ENCODE measurements around the gene HOXC9.

HOXC9 gene

GRCh38 chr12:53955036-53955775 is 44.8 kb upstream of the HOXC9 start:
- Histone ChIP-seq H3K27me3 (ENCODE audit: control insufficient read depth in 2 of 2, insufficient read depth in 2 of 2, low read length in 2 of 2) (peaks cover 86 to 91% of the 10 kb centered on the region in 2 donors), H3K4me1 (ENCODE audit: control insufficient read depth in 2 of 2, insufficient read depth in 2 of 2, low read length in 2 of 2) (no peaks in the 10 kb centered on the region), H3K27ac (ENCODE audit: low read depth in 2 of 2, low read length in 2 of 2) (no peak overlapping the region), H3K9ac (ENCODE audit: low read depth in 1 of 2, low read length in 2 of 2) (no peak overlapping the region), H3K36me3 (ENCODE audit: control insufficient read depth in 2 of 2, insufficient read depth in 2 of 2, low read length in 2 of 2) (no peaks in the 10 kb centered on the region), H3K9me3 (ENCODE audit: control insufficient read depth in 2 of 2, low read length in 2 of 2) (no peaks in the 10 kb centered on the region), H3K4me3 (ENCODE audit: low read length in 2 of 2) (no peak overlapping the region)

GRCh38 chr12:53955776-53956250 is 44.1 kb upstream of the HOXC9 start:
- H3K9ac ChIP-seq (ENCODE audit: low read depth in 1 of 2, low read length in 2 of 2) = no peak overlapping the region

GRCh38 chr12:53956251-53956887 is 43.6 kb upstream of the HOXC9 start:
- Histone ChIP-seq H3K27me3 (ENCODE audit: control insufficient read depth in 2 of 2, insufficient read depth in 2 of 2, low read length in 2 of 2) (peaks cover 81 to 89% of the 10 kb centered on the region in 2 donors), H3K9ac (ENCODE audit: low read depth in 1 of 2, low read length in 2 of 2) (no peak overlapping the region), H3K36me3 (ENCODE audit: control insufficient read depth in 2 of 2, insufficient read depth in 2 of 2, low read length in 2 of 2) (no peaks in the 10 kb centered on the region), H3K9me3 (ENCODE audit: control insufficient read depth in 2 of 2, low read length in 2 of 2) (no peaks in the 10 kb centered on the region), H3K27ac (ENCODE audit: low read depth in 2 of 2, low read length in 2 of 2) (no peak overlapping the region), H3K4me1 (ENCODE audit: control insufficient read depth in 2 of 2, insufficient read depth in 2 of 2, low read length in 2 of 2) (no peaks in the 10 kb centered on the region), H3K4me3 (ENCODE audit: low read length in 2 of 2) (no peak overlapping the region)

More at GRCh38 chr12:53955776-53956250, 44.1 kb upstream of the HOXC9 start:
- Histone ChIP-seq H3K27ac (ENCODE audit: low read depth in 2 of 2, low read length in 2 of 2) (no peak overlapping the region), H3K4me3 (ENCODE audit: low read length in 2 of 2) (no peak overlapping the region), H3K9me3 (ENCODE audit: control insufficient read depth in 2 of 2, low read length in 2 of 2) (no peaks in the 10 kb centered on the region), H3K4me1 (ENCODE audit: control insufficient read depth in 2 of 2, insufficient read depth in 2 of 2, low read length in 2 of 2) (no peaks in the 10 kb centered on the region), H3K27me3 (ENCODE audit: control insufficient read depth in 2 of 2, insufficient read depth in 2 of 2, low read length in 2 of 2) (peaks cover 85 to 89% of the 10 kb centered on the region in 2 donors), H3K36me3 (ENCODE audit: control insufficient read depth in 2 of 2, insufficient read depth in 2 of 2, low read length in 2 of 2) (no peaks in the 10 kb centered on the region)

GRCh38 chr12:53956914-53957536 is 42.9 kb upstream of the HOXC9 start:
- H3K4me3 ChIP-seq (ENCODE audit: low read length in 2 of 2) = no peak overlapping the region
- no peaks in the 10 kb centered on the region for H3K4me1 ChIP-seq (ENCODE audit: control insufficient read depth in 2 of 2, insufficient read depth in 2 of 2, low read length in 2 of 2)
- H3K36me3 ChIP-seq (ENCODE audit: control insufficient read depth in 2 of 2, insufficient read depth in 2 of 2, low read length in 2 of 2) = no peaks in the 10 kb centered on the region
- no peaks in the 10 kb centered on the region for H3K9me3 ChIP-seq (ENCODE audit: control insufficient read depth in 2 of 2, low read length in 2 of 2)
- H3K9ac ChIP-seq (ENCODE audit: low read depth in 1 of 2, low read length in 2 of 2) = no peak overlapping the region
- no peak overlapping the region for H3K27ac ChIP-seq (ENCODE audit: low read depth in 2 of 2, low read length in 2 of 2)
- peaks cover 81 to 89% of the 10 kb centered on the region in 2 donors for H3K27me3 ChIP-seq (ENCODE audit: control insufficient read depth in 2 of 2, insufficient read depth in 2 of 2, low read length in 2 of 2)

GRCh38 chr12:53958128-53958527 is 41.8 kb upstream of the HOXC9 start:
- no peaks in the 10 kb centered on the region for H3K9me3 ChIP-seq (ENCODE audit: control insufficient read depth in 2 of 2, low read length in 2 of 2)
- H3K4me1 ChIP-seq (ENCODE audit: control insufficient read depth in 2 of 2, insufficient read depth in 2 of 2, low read length in 2 of 2) = no peaks in the 10 kb centered on the region
- no peak overlapping the region for H3K9ac ChIP-seq (ENCODE audit: low read depth in 1 of 2, low read length in 2 of 2)
- H3K27me3 ChIP-seq (ENCODE audit: control insufficient read depth in 2 of 2, insufficient read depth in 2 of 2, low read length in 2 of 2) = peaks cover 81 to 89% of the 10 kb centered on the region in 2 donors
- no peak overlapping the region for H3K27ac ChIP-seq (ENCODE audit: low read depth in 2 of 2, low read length in 2 of 2)
- H3K36me3 ChIP-seq (ENCODE audit: control insufficient read depth in 2 of 2, insufficient read depth in 2 of 2, low read length in 2 of 2) = no peaks in the 10 kb centered on the region
- no peak overlapping the region for H3K4me3 ChIP-seq (ENCODE audit: low read length in 2 of 2)

GRCh38 chr12:53959314-53959713 is 40.6 kb upstream of the HOXC9 start:
- no peaks in the 10 kb centered on the region for H3K9me3 ChIP-seq (ENCODE audit: control insufficient read depth in 2 of 2, low read length in 2 of 2)
- H3K4me3 ChIP-seq (ENCODE audit: low read length in 2 of 2) = no peak overlapping the region
- no peak overlapping the region for H3K27ac ChIP-seq (ENCODE audit: low read depth in 2 of 2, low read length in 2 of 2)
- H3K27me3 ChIP-seq (ENCODE audit: control insufficient read depth in 2 of 2, insufficient read depth in 2 of 2, low read length in 2 of 2) = peaks cover 81 to 90% of the 10 kb centered on the region in 2 donors
- no peak overlapping the region for H3K9ac ChIP-seq (ENCODE audit: low read depth in 1 of 2, low read length in 2 of 2)
- no peaks in the 10 kb centered on the region for H3K4me1 ChIP-seq (ENCODE audit: control insufficient read depth in 2 of 2, insufficient read depth in 2 of 2, low read length in 2 of 2)
- H3K36me3 ChIP-seq (ENCODE audit: control insufficient read depth in 2 of 2, insufficient read depth in 2 of 2, low read length in 2 of 2) = no peaks in the 10 kb centered on the region

- H3K27me3 ChIP-seq (ENCODE audit: control insufficient read depth in 2 of 2, insufficient read depth in 2 of 2, low read length in 2 of 2) = peaks cover 88 to 94% of the 10 kb centered on the region in 2 donors
- no peak overlapping the region for H3K9ac ChIP-seq (ENCODE audit: low read depth in 1 of 2, low read length in 2 of 2)
- no peaks in the 10 kb centered on the region for H3K4me1 ChIP-seq (ENCODE audit: control insufficient read depth in 2 of 2, insufficient read depth in 2 of 2, low read length in 2 of 2)
- H3K9me3 ChIP-seq (ENCODE audit: control insufficient read depth in 2 of 2, low read length in 2 of 2) = no peaks in the 10 kb centered on the region
- no peak overlapping the region for H3K4me3 ChIP-seq (ENCODE audit: low read length in 2 of 2)
- no peak overlapping the region for H3K27ac ChIP-seq (ENCODE audit: low read depth in 2 of 2, low read length in 2 of 2)
- H3K36me3 ChIP-seq (ENCODE audit: control insufficient read depth in 2 of 2, insufficient read depth in 2 of 2, low read length in 2 of 2) = no peaks in the 10 kb centered on the region
Measured at GRCh38 chr12:53960187-53961024, 39.6 kb upstream of the HOXC9 start.

- no peak overlapping the region for H3K9ac ChIP-seq (ENCODE audit: low read depth in 1 of 2, low read length in 2 of 2)
- H3K36me3 ChIP-seq (ENCODE audit: control insufficient read depth in 2 of 2, insufficient read depth in 2 of 2, low read length in 2 of 2) = no peaks in the 10 kb centered on the region
- no peak overlapping the region for H3K27ac ChIP-seq (ENCODE audit: low read depth in 2 of 2, low read length in 2 of 2)
- H3K27me3 ChIP-seq (ENCODE audit: control insufficient read depth in 2 of 2, insufficient read depth in 2 of 2, low read length in 2 of 2) = peaks cover 86 to 92% of the 10 kb centered on the region in 2 donors
- no peaks in the 10 kb centered on the region for H3K4me1 ChIP-seq (ENCODE audit: control insufficient read depth in 2 of 2, insufficient read depth in 2 of 2, low read length in 2 of 2)
- no peak overlapping the region for H3K4me3 ChIP-seq (ENCODE audit: low read length in 2 of 2)
- H3K9me3 ChIP-seq (ENCODE audit: control insufficient read depth in 2 of 2, low read length in 2 of 2) = no peaks in the 10 kb centered on the region
Measured at GRCh38 chr12:53961025-53961761, 38.8 kb upstream of the HOXC9 start.

GRCh38 chr12:53963005-53963404 is 37.0 kb upstream of the HOXC9 start:
- Histone ChIP-seq H3K9me3 (ENCODE audit: control insufficient read depth in 2 of 2, low read length in 2 of 2) (no peaks in the 10 kb centered on the region), H3K4me3 (ENCODE audit: low read length in 2 of 2) (no peak overlapping the region), H3K4me1 (ENCODE audit: control insufficient read depth in 2 of 2, insufficient read depth in 2 of 2, low read length in 2 of 2) (peaks cover 0 to 3% of the 10 kb centered on the region in 2 donors), H3K27me3 (ENCODE audit: control insufficient read depth in 2 of 2, insufficient read depth in 2 of 2, low read length in 2 of 2) (peaks cover 86 to 94% of the 10 kb centered on the region in 2 donors), H3K36me3 (ENCODE audit: control insufficient read depth in 2 of 2, insufficient read depth in 2 of 2, low read length in 2 of 2) (no peaks in the 10 kb centered on the region), H3K9ac (ENCODE audit: low read depth in 1 of 2, low read length in 2 of 2) (no peak overlapping the region), H3K27ac (ENCODE audit: low read depth in 2 of 2, low read length in 2 of 2) (no peak overlapping the region)
